ENCODE measurements around the gene OR9G1. TPM values are rescaled to one million over a fixed set of nuclear protein-coding genes. Genes with fewer than 3 reads are reported as not detected.

Gene OR9G1
- total and polyA plus RNA-seq, 9 donors: not detected

- Histone ChIP-seq H3K27me3 (no peaks in the 10 kb centered on the region), H3K4me1 (ENCODE audit: insufficient read depth) (no peaks in the 10 kb centered on the region), H3K27ac (no peak overlapping the region), H3K4me3 (no peak overlapping the region), H3K9me3 (no peaks in the 10 kb centered on the region), H3K36me3 (no peaks in the 10 kb centered on the region)
- intact Hi-C loops (cut with DNase I): no loop called here
- TF ChIP-seq EP300 (IDR thresholded peaks at IDR 0.05) (no peak), CTCF (IDR thresholded peaks at IDR 0.05) (no peak)
- DNase-seq: no peak
- WGBS, 3 donors: 63 to 76% (median 75%) methylated on average over 4 of the region's 4 CpGs
Measured at GRCh38 chr11:56720513-56720912, 21.6 kb downstream of the OR9G1 start.

GRCh38 chr11:56740107-56740506 is 41.2 kb downstream of the OR9G1 start:
- TF ChIP-seq CTCF (IDR thresholded peaks at IDR 0.05) (no peak), POLR2A (IDR thresholded peaks at IDR 0.05) (no peak), EP300 (IDR thresholded peaks at IDR 0.05) (no peak)
- Histone ChIP-seq H3K27ac (no peak overlapping the region), H3K9me3 (no peaks in the 10 kb centered on the region), H3K36me3 (no peaks in the 10 kb centered on the region), H3K4me1 (ENCODE audit: insufficient read depth) (no peaks in the 10 kb centered on the region), H3K27me3 (no peaks in the 10 kb centered on the region), H3K4me3 (no peak overlapping the region)
- DNase-seq: no peak
- intact Hi-C loops (cut with DNase I): no loop called here
- 73 to 83% (median 74%) methylated on average over 3 of the region's 3 CpGs for WGBS, 3 donors

- no peaks in the 10 kb centered on the region for H3K9me3 ChIP-seq
- 69 to 82% (median 72%) methylated on average over 4 of the region's 4 CpGs for WGBS, 3 donors
- no peaks in the 10 kb centered on the region for H3K27me3 ChIP-seq
- no peak overlapping the region for H3K27ac ChIP-seq
- no peak overlapping the region for H3K4me3 ChIP-seq
- intact Hi-C loops (cut with DNase I): no loop called here
- no peaks in the 10 kb centered on the region for H3K36me3 ChIP-seq
- TF ChIP-seq POLR2A (IDR thresholded peaks at IDR 0.05) (no peak), EP300 (IDR thresholded peaks at IDR 0.05) (no peak), CTCF (IDR thresholded peaks at IDR 0.05) (no peak)
- DNase-seq: no peak
- H3K4me1 ChIP-seq (ENCODE audit: insufficient read depth): no peaks in the 10 kb centered on the region
Measured at GRCh38 chr11:56740886-56741285, 42.0 kb downstream of the OR9G1 start.

GRCh38 chr11:56748597-56748996 is 49.7 kb downstream of the OR9G1 start, which contains the start of gene OR9G4:
Gene OR9G4, minus strand, starts transcription at chr11:56748697. Its CDS starts 4,931 bp downstream, at chr11:56743766.
- Histone ChIP-seq H3K4me3 (no peak within 1 kb of the TSS), H3K27ac (no peak within 1 kb of the TSS), H3K9me3 (no peaks in the 10 kb centered on the region), H3K4me1 (ENCODE audit: insufficient read depth) (no peaks in the 10 kb centered on the region), H3K27me3 (no peaks in the 10 kb centered on the region), H3K36me3 (no peaks in the 10 kb centered on the region)
- DNase-seq: no peak
- WGBS, 3 donors: 25 to 42% (median 30%) methylated on average over 1 of the region's 1 CpG
- intact Hi-C loops (cut with DNase I): no loop called here
- TF ChIP-seq EP300 (IDR thresholded peaks at IDR 0.05) (no peak), POLR2A (IDR thresholded peaks at IDR 0.05) (no peak), CTCF (IDR thresholded peaks at IDR 0.05) (no peak)
